PC-3 (cell line): ENCODE data around the gene SCARB1.

Experiments
- EZH2 ChIP-seq: fragments of 300-600 bp; sonication (generic); IDR thresholded peaks from one replicate; pipeline ENCODE4 v1.6.1; 2017; ENCODE audit warnings: antibody characterized with exemption, mild to moderate bottlenecking, low read length; ENCODE audit not compliant: unreplicated experiment
- TF ChIP-seq, protein P1 (sequence below): fragments of 300-600 bp; sonication (generic); conservative IDR thresholded peaks from 2 replicates; pipeline ENCODE4 v1.5.1; 2017; ENCODE audit warnings: antibody characterized with exemption, low read depth, mild to moderate bottlenecking, low read length

DNA sequence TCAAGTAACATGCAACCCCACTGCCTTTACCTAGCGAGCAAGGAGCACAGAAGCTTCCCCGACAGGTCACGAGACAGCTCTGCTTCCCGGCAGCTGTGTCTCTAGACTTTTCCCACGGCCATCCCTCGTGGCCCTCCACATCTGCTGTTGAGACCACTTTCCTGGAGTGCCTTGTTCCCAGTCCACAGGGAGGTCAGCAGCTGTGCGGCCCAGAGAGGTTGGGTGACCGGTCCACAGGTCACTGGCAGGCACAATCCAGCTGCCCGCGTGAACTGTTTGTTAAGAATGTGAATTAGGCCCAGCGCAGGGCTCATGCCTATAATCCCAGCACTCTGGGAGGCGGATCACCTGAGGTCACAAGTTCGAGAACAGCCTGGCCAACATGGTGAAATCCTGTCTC is 71.5 kb downstream of the SCARB1 start:
- TF ChIP-seq, protein P1, sequence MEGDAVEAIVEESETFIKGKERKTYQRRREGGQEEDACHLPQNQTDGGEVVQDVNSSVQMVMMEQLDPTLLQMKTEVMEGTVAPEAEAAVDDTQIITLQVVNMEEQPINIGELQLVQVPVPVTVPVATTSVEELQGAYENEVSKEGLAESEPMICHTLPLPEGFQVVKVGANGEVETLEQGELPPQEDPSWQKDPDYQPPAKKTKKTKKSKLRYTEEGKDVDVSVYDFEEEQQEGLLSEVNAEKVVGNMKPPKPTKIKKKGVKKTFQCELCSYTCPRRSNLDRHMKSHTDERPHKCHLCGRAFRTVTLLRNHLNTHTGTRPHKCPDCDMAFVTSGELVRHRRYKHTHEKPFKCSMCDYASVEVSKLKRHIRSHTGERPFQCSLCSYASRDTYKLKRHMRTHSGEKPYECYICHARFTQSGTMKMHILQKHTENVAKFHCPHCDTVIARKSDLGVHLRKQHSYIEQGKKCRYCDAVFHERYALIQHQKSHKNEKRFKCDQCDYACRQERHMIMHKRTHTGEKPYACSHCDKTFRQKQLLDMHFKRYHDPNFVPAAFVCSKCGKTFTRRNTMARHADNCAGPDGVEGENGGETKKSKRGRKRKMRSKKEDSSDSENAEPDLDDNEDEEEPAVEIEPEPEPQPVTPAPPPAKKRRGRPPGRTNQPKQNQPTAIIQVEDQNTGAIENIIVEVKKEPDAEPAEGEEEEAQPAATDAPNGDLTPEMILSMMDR = no peak
- TF ChIP-seq EZH2 = no peak
